Colon (tissue), 2 donors: Measurements from ENCODE around the gene IL22RA2.

ENCODE experiments used
- FAIRE-seq: peaks from 2 replicates; lab custom pipeline; 2012; peaks lifted over from hg19 to GRCh38; lab: Jason Lieb, UNC
- donor health status: control.
- donor health status: control.

IL22RA2 gene

DNA sequence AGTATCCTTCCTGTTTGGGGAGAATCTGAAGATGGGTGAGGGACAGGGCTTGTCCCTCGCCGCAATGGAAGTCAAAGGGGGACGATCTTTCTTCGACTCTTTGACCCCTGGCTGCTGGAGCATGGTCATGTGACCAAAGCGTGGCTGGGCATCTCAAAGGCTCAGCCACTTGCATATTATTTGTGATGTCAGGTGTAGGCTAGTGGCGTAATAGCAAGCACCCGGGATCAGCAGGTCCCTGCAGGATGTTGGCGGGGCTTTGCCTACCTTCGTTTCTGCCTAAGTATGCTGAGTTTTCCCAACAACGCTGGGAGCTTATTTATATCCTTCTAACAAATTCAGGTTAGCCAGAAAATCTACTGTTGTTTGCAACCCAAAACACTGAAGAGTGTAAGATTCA, 78.4 kb downstream of the IL22RA2 start:
- no peak for FAIRE-seq

DNA sequence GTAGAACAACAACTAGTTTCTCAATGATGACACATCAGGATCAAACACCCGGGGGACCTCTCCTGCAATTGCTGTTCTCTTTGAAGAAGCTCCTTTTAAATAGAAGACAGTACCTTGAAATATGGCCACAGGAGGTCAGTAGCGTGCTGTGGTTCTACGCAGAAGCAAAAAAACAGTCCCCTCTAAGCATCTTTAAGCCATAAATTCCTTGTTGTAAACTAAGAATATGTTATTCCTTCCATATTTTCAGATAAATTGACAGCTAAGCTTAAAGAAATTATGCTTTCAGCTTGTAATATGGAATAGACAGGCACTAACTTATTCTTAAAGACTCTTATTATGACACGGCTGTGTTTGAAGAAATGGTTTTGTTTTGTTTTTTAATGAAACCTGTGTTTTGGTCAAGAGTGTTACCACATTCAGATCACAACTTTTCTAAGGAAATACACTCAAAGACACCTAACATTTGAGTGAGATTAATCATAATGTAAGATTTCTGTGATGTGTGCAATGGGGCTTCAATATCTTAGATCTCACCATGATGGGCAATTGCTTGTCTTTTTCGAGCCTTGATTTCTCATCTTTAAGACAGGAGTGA, 78.9 kb downstream of the IL22RA2 start:
- no peak for FAIRE-seq
